Mesenchymal stem cell (in vitro differentiated cells and primary cell): ENCODE measurements around the gene SLC26A3.
"Not testable (repeated sequence)": the region's sequence is repeated elsewhere in the genome, so short reads cannot be mapped to it uniquely, and the experiment has no call there.

ENCODE experiments used
- DNase-seq: peaks from one replicate; pipeline ENCODE4 v3.0.0-alpha.2; 2013
- H2AFZ ChIP-seq: one replicate; pipeline ENCODE4 v1.6.1; 2013; ENCODE audit warnings: low read depth, mild to moderate bottlenecking, control low read depth, inconsistent platforms, low read length, moderate library complexity
- H2AK5ac ChIP-seq: 2 replicates; pipeline ENCODE4 v1.6.1; 2013; ENCODE audit warnings: low read length, moderate library complexity, mild to moderate bottlenecking, inconsistent platforms; ENCODE audit not compliant: severe bottlenecking
- H2BK120ac ChIP-seq: one replicate; pipeline ENCODE4 v1.6.1; 2013; ENCODE audit warnings: low read depth, mild to moderate bottlenecking, inconsistent platforms, low read length, moderate library complexity
- H2BK12ac ChIP-seq, 2 experiments: one replicate each; pipeline ENCODE4 v1.6.1; 2013; ENCODE audit warnings: inconsistent platforms in 2 of 2, low read length in 2 of 2, mild to moderate bottlenecking in 2 of 2, moderate library complexity in 2 of 2, control low read depth in 1 of 2
- H2BK15ac ChIP-seq: one replicate; pipeline ENCODE4 v1.6.1; 2013; ENCODE audit warnings: mild to moderate bottlenecking, low read depth, inconsistent platforms; ENCODE audit not compliant: poor library complexity, severe bottlenecking
- H2BK5ac ChIP-seq: 2 replicates; pipeline ENCODE4 v1.6.1; 2013; ENCODE audit warnings: low read depth, mild to moderate bottlenecking, low read length, control low read depth, inconsistent platforms; ENCODE audit not compliant: poor library complexity, severe bottlenecking
- H3K14ac ChIP-seq, 2 experiments: one replicate each; pipeline ENCODE4 v1.6.1; 2013; ENCODE audit warnings: inconsistent platforms in 2 of 2, low read length in 2 of 2, control low read depth in 1 of 2, mild to moderate bottlenecking in 1 of 2, moderate library complexity in 1 of 2
- H3K18ac ChIP-seq, 2 experiments: one replicate each; pipeline ENCODE4 v1.6.1; 2013; ENCODE audit warnings: inconsistent platforms in 2 of 2, low read length in 2 of 2, control low read depth in 1 of 2, low read depth in 1 of 2, mild to moderate bottlenecking in 1 of 2
- H3K23ac ChIP-seq, 2 experiments: one replicate each; pipeline ENCODE4 v1.6.1; 2013; ENCODE audit warnings: inconsistent platforms in 2 of 2, low read length in 2 of 2, mild to moderate bottlenecking in 2 of 2, moderate library complexity in 2 of 2, control low read depth in 1 of 2
- H3K27ac ChIP-seq: 2 replicates; pipeline ENCODE4 v1.5.1; 2013; ENCODE audit warnings: mild to moderate bottlenecking, moderate library complexity, low read length, control low read depth, inconsistent platforms; ENCODE audit not compliant: poor library complexity, severe bottlenecking
- H3K27me3 ChIP-seq, 2 experiments: 2 replicates each; pipeline versions ENCODE4 v1.6.1 to v1.7.0; 2013; ENCODE audit warnings: low read length in 2 of 2, mild to moderate bottlenecking in 2 of 2, moderate library complexity in 2 of 2, control low read depth in 1 of 2, inconsistent platforms in 1 of 2; ENCODE audit not compliant: control insufficient read depth in 1 of 2, insufficient read depth in 1 of 2
- H3K36me3 ChIP-seq, 2 experiments: 2 replicates each; pipeline versions ENCODE4 v1.6.1 to v1.7.0; 2013; ENCODE audit warnings: low read length in 2 of 2, control low read depth in 1 of 2, inconsistent platforms in 1 of 2, low read depth in 1 of 2, mild to moderate bottlenecking in 1 of 2; ENCODE audit not compliant: insufficient read depth in 2 of 2, control insufficient read depth in 1 of 2
- H3K4ac ChIP-seq, 2 experiments: one replicate each; pipeline ENCODE4 v1.6.1; 2013; ENCODE audit warnings: inconsistent platforms in 2 of 2, low read length in 2 of 2, mild to moderate bottlenecking in 2 of 2, moderate library complexity in 2 of 2, control low read depth in 1 of 2, low read depth in 1 of 2
- H3K4me1 ChIP-seq: 2 replicates; pipeline ENCODE4 v1.6.1; 2013; ENCODE audit warnings: low read depth, low read length, control low read depth; ENCODE audit not compliant: control insufficient read depth, insufficient read depth
- H3K4me2 ChIP-seq: 2 replicates; pipeline ENCODE4 v1.6.1; 2013; ENCODE audit warnings: low read length, mild to moderate bottlenecking, inconsistent platforms; ENCODE audit not compliant: poor library complexity, severe bottlenecking
- H3K4me3 ChIP-seq, 2 experiments: 2 replicates each; pipeline versions ENCODE4 v1.5.1 to v1.7.0; 2013; ENCODE audit warnings: low read length in 2 of 2, mild to moderate bottlenecking in 2 of 2, control low read depth in 1 of 2, low read depth in 1 of 2; ENCODE audit not compliant: insufficient read depth in 1 of 2
- H3K79me1 ChIP-seq: replicated peaks from 2 replicates; pipeline ENCODE4 v1.6.1; 2013; ENCODE audit warnings: mild to moderate bottlenecking, control low read depth, low read length, inconsistent platforms; ENCODE audit not compliant: poor library complexity, severe bottlenecking
- H3K9ac ChIP-seq: 2 replicates; pipeline ENCODE4 v1.7.0; 2013; ENCODE audit warnings: mild to moderate bottlenecking, low read length, moderate library complexity
- H3K9me3 ChIP-seq: 2 replicates; pipeline ENCODE4 v1.7.0; 2013; ENCODE audit warnings: mild to moderate bottlenecking, low read length; ENCODE audit not compliant: control insufficient read depth
- H4K8ac ChIP-seq: one replicate; pipeline ENCODE4 v1.6.1; 2013; ENCODE audit warnings: inconsistent platforms, mild to moderate bottlenecking, low read length, moderate library complexity
- H4K91ac ChIP-seq: one replicate; pipeline ENCODE4 v1.6.1; 2013; ENCODE audit warnings: mild to moderate bottlenecking, low read length, inconsistent platforms
- WGBS: methylation state at CpG from one replicate; pipeline ENCODE4 v1.1.7; 2013; ENCODE audit warnings: mixed read lengths; 5-methylcytosine and 5-hydroxymethylcytosine counted together

SLC26A3 gene

GRCh38 chr7:107847836-107848175 is 44.8 kb upstream of the SLC26A3 start:
- H3K9me3 ChIP-seq, H4K8ac ChIP-seq, H3K27ac ChIP-seq, H3K36me3 ChIP-seq, H2AK5ac ChIP-seq, H4K91ac ChIP-seq, H3K14ac ChIP-seq, H2BK120ac ChIP-seq, H2BK5ac ChIP-seq, H3K4me3 ChIP-seq, H3K4me2 ChIP-seq, H3K9ac ChIP-seq, H3K23ac ChIP-seq, H3K79me1 ChIP-seq, H3K27me3 ChIP-seq, H2BK12ac ChIP-seq, H3K4ac ChIP-seq, H2BK15ac ChIP-seq, DNase-seq, H2AFZ ChIP-seq, H3K18ac ChIP-seq, H3K4me1 ChIP-seq: not testable (repeated sequence)
- 92% methylated on average over 15 of the region's 20 CpGs for WGBS

- no peak overlapping the region for H4K91ac ChIP-seq
- whole genome bisulfite sequencing = 89% methylated on average over 17 of the region's 18 CpGs
- H3K36me3 ChIP-seq = no peaks in the 10 kb centered on the region
- H3K14ac ChIP-seq = no peak overlapping the region
- no peaks in the 10 kb centered on the region for H3K79me1 ChIP-seq
- no peak overlapping the region for H3K23ac ChIP-seq
- H3K18ac ChIP-seq = no peak overlapping the region
- H3K4me2 ChIP-seq = no peak overlapping the region
- H3K27me3 ChIP-seq = no peaks in the 10 kb centered on the region
- H2BK120ac ChIP-seq = no peak overlapping the region
- H3K9ac ChIP-seq = no peak overlapping the region
- no peak overlapping the region for H2BK12ac ChIP-seq
- no peaks in the 10 kb centered on the region for H3K9me3 ChIP-seq
- H2AK5ac ChIP-seq = no peak overlapping the region
- DNase-seq = no peak
- H4K8ac ChIP-seq = no peak overlapping the region
- no peak overlapping the region for H3K4ac ChIP-seq
- no peaks in the 10 kb centered on the region for H3K4me1 ChIP-seq
- no peak overlapping the region for H2BK15ac ChIP-seq
- H3K27ac ChIP-seq = no peak overlapping the region
- no peak overlapping the region for H2BK5ac ChIP-seq
- no peak overlapping the region for H2AFZ ChIP-seq
- no peak overlapping the region for H3K4me3 ChIP-seq
Observed at GRCh38 chr7:107847168-107847835, 44.3 kb upstream of the SLC26A3 start.

- H2AK5ac ChIP-seq = no peak overlapping the region
- no peak overlapping the region for H4K91ac ChIP-seq
- no peaks in the 10 kb centered on the region for H3K36me3 ChIP-seq
- no peak overlapping the region for H3K18ac ChIP-seq
- H3K23ac ChIP-seq = no peak overlapping the region
- no peak overlapping the region for H2BK5ac ChIP-seq
- H2AFZ ChIP-seq = no peak overlapping the region
- no peak overlapping the region for H3K4me3 ChIP-seq
- no peak overlapping the region for H2BK120ac ChIP-seq
- no peak overlapping the region for H2BK12ac ChIP-seq
- no peak overlapping the region for H3K14ac ChIP-seq
- H3K4me1 ChIP-seq = no peaks in the 10 kb centered on the region
- H3K9me3 ChIP-seq = no peaks in the 10 kb centered on the region
- no peak overlapping the region for H3K9ac ChIP-seq
- H3K79me1 ChIP-seq = no peaks in the 10 kb centered on the region
- no peak overlapping the region for H4K8ac ChIP-seq
- no peak overlapping the region for H3K4ac ChIP-seq
- DNase-seq = no peak
- no peaks in the 10 kb centered on the region for H3K27me3 ChIP-seq
- no peak overlapping the region for H3K4me2 ChIP-seq
- H2BK15ac ChIP-seq = no peak overlapping the region
- H3K27ac ChIP-seq = no peak overlapping the region
Observed at GRCh38 chr7:107846324-107846723, 43.3 kb upstream of the SLC26A3 start.

- no peaks in the 10 kb centered on the region for H3K4me1 ChIP-seq
- no peak overlapping the region for H3K4me2 ChIP-seq
- no peak overlapping the region for H2AK5ac ChIP-seq
- 97% methylated on average over 15 of the region's 16 CpGs for WGBS
- peak overlapping the region in 1 of 2 experiments; percentile 86 for H3K14ac ChIP-seq
- no peak for DNase-seq
- H2BK120ac ChIP-seq = no peak overlapping the region
- H2BK5ac ChIP-seq = no peak overlapping the region
- H3K27me3 ChIP-seq = peaks cover 4% of the 10 kb centered on the region in 2 experiments
- H3K9me3 ChIP-seq = no peaks in the 10 kb centered on the region
- no peak overlapping the region for H3K4me3 ChIP-seq
- no peak overlapping the region for H3K9ac ChIP-seq
- no peak overlapping the region for H3K4ac ChIP-seq
- H4K8ac ChIP-seq = no peak overlapping the region
- H3K18ac ChIP-seq = peak overlapping the region in 1 of 2 experiments; percentile 57
- no peak overlapping the region for H4K91ac ChIP-seq
- H3K79me1 ChIP-seq = no peaks in the 10 kb centered on the region
- peak overlapping the region in 1 of 2 experiments; percentile 59 for H3K23ac ChIP-seq
- H2BK15ac ChIP-seq = no peak overlapping the region
- no peak overlapping the region for H3K27ac ChIP-seq
- no peak overlapping the region for H2BK12ac ChIP-seq
- H3K36me3 ChIP-seq = no peaks in the 10 kb centered on the region
- H2AFZ ChIP-seq = no peak overlapping the region
Observed at GRCh38 chr7:107843184-107843583, 40.2 kb upstream of the SLC26A3 start.
